ENCODE data around the gene B4GALT4. TPM values are rescaled to one million over a fixed set of nuclear protein-coding genes. Genes with fewer than 3 reads are reported as not detected.

The B4GALT4 gene
- polyA plus RNA-seq, 1 of the 3 experiments (the other 2 are of a cell fraction) = 15.7 TPM

- TF ChIP-seq RXRA (IDR thresholded peaks at IDR 0.05; ENCODE audit: borderline replicate concordance, low read depth) = no peak
These were observed 48.9 kb downstream of the B4GALT4 start (continued) for GRCh38 chr3:119191800-119192199.

DNA sequence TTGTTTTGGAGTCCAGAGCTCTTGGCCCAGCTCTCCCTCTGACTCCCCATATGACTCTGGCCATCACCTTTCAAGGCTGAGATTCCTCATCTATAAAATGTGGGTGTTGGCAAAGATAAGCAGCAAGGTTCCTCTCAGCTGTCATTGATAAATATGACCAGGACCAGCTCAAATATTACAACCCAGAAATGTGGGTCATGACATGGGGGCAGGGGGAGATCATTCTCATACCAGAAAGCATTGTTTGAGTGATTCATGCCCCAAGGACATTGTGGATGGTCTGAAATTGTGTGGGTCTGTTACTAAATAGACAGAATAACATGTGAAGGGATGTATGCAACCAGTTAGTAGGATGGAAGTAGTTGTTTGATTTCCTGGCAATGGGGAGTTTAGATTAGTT, 53.4 kb downstream of the B4GALT4 start:
- TF ChIP-seq EP300 (IDR thresholded peaks at IDR 0.05; ENCODE audit: borderline replicate concordance in 1 of 2, low read depth in 1 of 2, low read length in 1 of 2) (no peak), REST (IDR thresholded peaks at IDR 0.05; ENCODE audit: low read depth, low read length) (no peak), FOXJ3 (CRISPR knock-in tag; IDR thresholded peaks at IDR 0.05) (no peak), CHD2 (IDR thresholded peaks at IDR 0.05; ENCODE audit: low read length, partially characterized antibody) (no peak), POLR2AphosphoS5 (IDR thresholded peaks at IDR 0.05; ENCODE audit: low read depth, low read length) (no peak), FOXM1 (IDR thresholded peaks at IDR 0.05; ENCODE audit: low read depth) (no peak), MXI1 (IDR thresholded peaks at IDR 0.05; ENCODE audit: low read depth, low read length) (no peak), JUND (IDR thresholded peaks at IDR 0.05) (no peak)
- H4K20me1 ChIP-seq (ENCODE audit: insufficient read depth) = no peaks in the 10 kb centered on the region
- DNase-seq = no peak
- no peaks in the 10 kb centered on the region for H3K79me2 ChIP-seq (ENCODE audit: insufficient read depth)
- no peaks in the 10 kb centered on the region for H3K9me3 ChIP-seq
- no peak overlapping the region for H3K9ac ChIP-seq
- no peak overlapping the region for H2AFZ ChIP-seq (ENCODE audit: low read depth)
- H3K4me1 ChIP-seq (ENCODE audit: control insufficient read depth in 1 of 2, insufficient read depth in 2 of 2, low read depth in 1 of 2, low read length in 1 of 2) = no peaks in the 10 kb centered on the region
- no peak overlapping the region for H3K4me3 ChIP-seq (ENCODE audit: low read depth in 2 of 2, low read length in 1 of 2)
- H3K4me2 ChIP-seq = no peak overlapping the region
- no peaks in the 10 kb centered on the region for H3F3A ChIP-seq (replicated peaks; ENCODE audit: insufficient read depth)
- CTCF ChIA-PET = interaction anchor here (1.0 kb wide), 1 partner anchor 303 kb away, joined by 3 read pairs; no protein-coding TSS in a partner anchor
- POLR2A ChIA-PET = no interaction called here
- H3K36me3 ChIP-seq (replicated peaks in 1 of 2; ENCODE audit: control insufficient read depth in 1 of 2, insufficient read depth in 2 of 2, low read length in 1 of 2) = no peaks in the 10 kb centered on the region
- H3K9me2 ChIP-seq = no peaks in the 10 kb centered on the region
- H3K27me3 ChIP-seq (ENCODE audit: insufficient read depth) = no peaks in the 10 kb centered on the region
- no peak overlapping the region for H3K27ac ChIP-seq (ENCODE audit: low read depth in 2 of 2, low read length in 1 of 2)

DNA sequence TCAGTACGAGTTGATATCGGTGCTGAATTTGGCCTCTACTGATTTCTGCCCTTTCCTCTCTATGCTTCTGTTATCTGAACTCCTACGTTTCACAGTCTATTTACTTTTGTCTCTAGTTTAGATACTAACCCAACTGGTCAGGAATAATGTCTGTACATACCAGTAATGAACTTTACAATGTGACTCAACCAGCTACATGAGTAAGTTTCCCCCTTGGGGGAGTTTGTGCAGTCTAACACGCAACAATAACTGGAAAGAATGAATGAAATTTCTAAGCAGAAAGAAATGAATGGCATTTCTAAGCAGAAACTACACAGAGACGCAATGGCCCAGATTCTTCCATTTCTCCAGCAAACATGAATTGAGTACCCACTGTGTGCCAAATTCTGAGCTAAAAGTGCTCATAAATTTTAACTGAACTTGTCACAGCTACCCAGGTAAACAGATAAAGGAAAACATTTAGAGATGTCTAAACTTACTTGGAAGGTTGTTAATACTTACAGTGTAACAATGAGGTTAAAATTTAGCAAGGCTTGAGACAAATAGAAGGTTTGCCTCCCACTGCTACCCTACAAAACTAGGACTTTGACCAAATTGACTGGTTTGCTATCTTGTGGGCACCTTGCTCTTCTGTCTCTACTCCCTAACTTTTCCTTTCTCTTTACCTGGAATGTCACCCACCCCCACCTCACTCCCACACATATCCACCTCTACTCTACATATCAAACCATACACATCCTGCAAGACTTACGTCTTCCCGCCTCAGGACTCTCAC, 55.7 kb downstream of the B4GALT4 start:
- no peaks in the 10 kb centered on the region; a peak in 1 of 4 replicates for H3K4me1 ChIP-seq (ENCODE audit: control insufficient read depth in 1 of 2, insufficient read depth in 2 of 2, low read depth in 1 of 2, low read length in 1 of 2)
- H3K4me2 ChIP-seq = no peak overlapping the region
- no peak overlapping the region for H3K27ac ChIP-seq (ENCODE audit: low read depth in 2 of 2, low read length in 1 of 2)
- TF ChIP-seq NFIC (IDR thresholded peaks at IDR 0.05; ENCODE audit: borderline replicate concordance) (no peak), FOXJ3 (CRISPR knock-in tag; IDR thresholded peaks at IDR 0.05) (no peak), GATA2 (CRISPR knock-in tag; IDR thresholded peaks at IDR 0.05) (no peak), SMC3 (IDR thresholded peaks at IDR 0.05; ENCODE audit: low read depth, low read length) (no peak), CHD2 (IDR thresholded peaks at IDR 0.05; ENCODE audit: low read length, partially characterized antibody) (no peak), FOXM1 (IDR thresholded peaks at IDR 0.05; ENCODE audit: low read depth) (no peak), FOSL2 (IDR thresholded peaks at IDR 0.05; ENCODE audit: borderline replicate concordance, low read depth) (no peak), GABPA (IDR thresholded peaks at IDR 0.05; ENCODE audit: low read depth) (no peak), RAD21 (IDR thresholded peaks at IDR 0.05; ENCODE audit: low read length) (no peak), SIN3A (IDR thresholded peaks at IDR 0.05; ENCODE audit: borderline replicate concordance, low read depth, low read length) (no peak), JUND (IDR thresholded peaks at IDR 0.05) (no peak)
- TF ChIP-seq, protein P1, sequence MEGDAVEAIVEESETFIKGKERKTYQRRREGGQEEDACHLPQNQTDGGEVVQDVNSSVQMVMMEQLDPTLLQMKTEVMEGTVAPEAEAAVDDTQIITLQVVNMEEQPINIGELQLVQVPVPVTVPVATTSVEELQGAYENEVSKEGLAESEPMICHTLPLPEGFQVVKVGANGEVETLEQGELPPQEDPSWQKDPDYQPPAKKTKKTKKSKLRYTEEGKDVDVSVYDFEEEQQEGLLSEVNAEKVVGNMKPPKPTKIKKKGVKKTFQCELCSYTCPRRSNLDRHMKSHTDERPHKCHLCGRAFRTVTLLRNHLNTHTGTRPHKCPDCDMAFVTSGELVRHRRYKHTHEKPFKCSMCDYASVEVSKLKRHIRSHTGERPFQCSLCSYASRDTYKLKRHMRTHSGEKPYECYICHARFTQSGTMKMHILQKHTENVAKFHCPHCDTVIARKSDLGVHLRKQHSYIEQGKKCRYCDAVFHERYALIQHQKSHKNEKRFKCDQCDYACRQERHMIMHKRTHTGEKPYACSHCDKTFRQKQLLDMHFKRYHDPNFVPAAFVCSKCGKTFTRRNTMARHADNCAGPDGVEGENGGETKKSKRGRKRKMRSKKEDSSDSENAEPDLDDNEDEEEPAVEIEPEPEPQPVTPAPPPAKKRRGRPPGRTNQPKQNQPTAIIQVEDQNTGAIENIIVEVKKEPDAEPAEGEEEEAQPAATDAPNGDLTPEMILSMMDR (IDR thresholded peaks at IDR 0.05) = no peak
- TF ChIP-seq, protein P2, sequence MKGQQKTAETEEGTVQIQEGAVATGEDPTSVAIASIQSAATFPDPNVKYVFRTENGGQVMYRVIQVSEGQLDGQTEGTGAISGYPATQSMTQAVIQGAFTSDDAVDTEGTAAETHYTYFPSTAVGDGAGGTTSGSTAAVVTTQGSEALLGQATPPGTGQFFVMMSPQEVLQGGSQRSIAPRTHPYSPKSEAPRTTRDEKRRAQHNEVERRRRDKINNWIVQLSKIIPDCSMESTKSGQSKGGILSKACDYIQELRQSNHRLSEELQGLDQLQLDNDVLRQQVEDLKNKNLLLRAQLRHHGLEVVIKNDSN (IDR thresholded peaks at IDR 0.05; ENCODE audit: borderline replicate concordance, low read depth) = no peak

More for the DNA sequence above, 55.7 kb downstream of the B4GALT4 start:
- Histone ChIP-seq H3K4me3 (ENCODE audit: low read depth in 2 of 2, low read length in 1 of 2) (no peak overlapping the region), H3K9me2 (no peaks in the 10 kb centered on the region), H4K20me1 (ENCODE audit: insufficient read depth) (no peaks in the 10 kb centered on the region), H2AFZ (ENCODE audit: low read depth) (no peak overlapping the region), H3K27me3 (ENCODE audit: insufficient read depth) (no peaks in the 10 kb centered on the region), H3K9me3 (no peaks in the 10 kb centered on the region), H3K9ac (no peak overlapping the region), H3F3A (replicated peaks; ENCODE audit: insufficient read depth) (no peaks in the 10 kb centered on the region), H3K79me2 (ENCODE audit: insufficient read depth) (no peaks in the 10 kb centered on the region), H3K36me3 (replicated peaks in 1 of 2; ENCODE audit: control insufficient read depth in 1 of 2, insufficient read depth in 2 of 2, low read length in 1 of 2) (no peaks in the 10 kb centered on the region)
- POLR2A ChIA-PET = no interaction called here
- 58% methylated on average over 7 of the region's 7 CpGs for WGBS (ENCODE audit: low lambda C conversion rate)
- no peak for DNase-seq
- CTCF ChIA-PET = no interaction called here
